T-helper 9 cell (primary cell): Measurements from ENCODE around the gene ETV6.

Experiments
- DNase-seq: peaks from one replicate; pipeline ENCODE4 v3.0.0-alpha.2; 2020

ETV6 gene

GRCh38 chr12:11722578-11723138, 73.2 kb downstream of the ETV6 start:
- DNase-seq = no peak

GRCh38 chr12:11723993-11724392, 74.5 kb downstream of the ETV6 start:
- no peak for DNase-seq

- no peak for DNase-seq
Observed at GRCh38 chr12:11724888-11725311, 75.4 kb downstream of the ETV6 start.

- DNase-seq = no peak
Observed at GRCh38 chr12:11725686-11726085, 76.2 kb downstream of the ETV6 start.

GRCh38 chr12:11726659-11727058, 77.2 kb downstream of the ETV6 start:
- no peak for DNase-seq

GRCh38 chr12:11727133-11727664, 77.7 kb downstream of the ETV6 start:
- peak; percentile 9 for DNase-seq

- DNase-seq = no peak
Observed at GRCh38 chr12:11728154-11728755, 78.8 kb downstream of the ETV6 start.

GRCh38 chr12:11729008-11729407, 79.5 kb downstream of the ETV6 start:
- DNase-seq = no peak

- DNase-seq = no peak
Observed at GRCh38 chr12:11729439-11730150, 80.1 kb downstream of the ETV6 start.

GRCh38 chr12:11730299-11731041, 81.0 kb downstream of the ETV6 start:
- no peak for DNase-seq

- no peak for DNase-seq
Observed at GRCh38 chr12:11731042-11731357, 81.5 kb downstream of the ETV6 start.

GRCh38 chr12:11731455-11731854, 82.0 kb downstream of the ETV6 start:
- DNase-seq = no peak

GRCh38 chr12:11732023-11732422, 82.5 kb downstream of the ETV6 start:
- no peak for DNase-seq

GRCh38 chr12:11732715-11733114, 83.2 kb downstream of the ETV6 start:
- DNase-seq = no peak

- no peak for DNase-seq
Observed at GRCh38 chr12:11734580-11735180, 85.2 kb downstream of the ETV6 start.

- DNase-seq = no peak
Observed at GRCh38 chr12:11738450-11738849, 89.0 kb downstream of the ETV6 start.

GRCh38 chr12:11739980-11740577, 90.6 kb downstream of the ETV6 start:
- DNase-seq = no peak

GRCh38 chr12:11741434-11742092, 92.1 kb downstream of the ETV6 start:
- no peak for DNase-seq

GRCh38 chr12:11743423-11744409, 94.2 kb downstream of the ETV6 start:
- no peak for DNase-seq

- no peak for DNase-seq
Observed at GRCh38 chr12:11744410-11744801, 94.9 kb downstream of the ETV6 start.

- DNase-seq = no peak
Observed at GRCh38 chr12:11745113-11745512, 95.6 kb downstream of the ETV6 start.
